HS-27A (cell line): ENCODE measurements around the gene PDK1.
A peak's percentile ranks its signal among the peaks of the same experiment; 100 is the strongest.
"Not testable (repeated sequence)": the region's sequence is repeated elsewhere in the genome, so short reads cannot be mapped to it uniquely, and the experiment has no call there.

ENCODE experiments used
- DNase-seq: peaks from one replicate; pipeline ENCODE4 v3.0.0-alpha.2; 2012; ENCODE audit warnings: low read depth, missing footprints

PDK1 gene

DNA sequence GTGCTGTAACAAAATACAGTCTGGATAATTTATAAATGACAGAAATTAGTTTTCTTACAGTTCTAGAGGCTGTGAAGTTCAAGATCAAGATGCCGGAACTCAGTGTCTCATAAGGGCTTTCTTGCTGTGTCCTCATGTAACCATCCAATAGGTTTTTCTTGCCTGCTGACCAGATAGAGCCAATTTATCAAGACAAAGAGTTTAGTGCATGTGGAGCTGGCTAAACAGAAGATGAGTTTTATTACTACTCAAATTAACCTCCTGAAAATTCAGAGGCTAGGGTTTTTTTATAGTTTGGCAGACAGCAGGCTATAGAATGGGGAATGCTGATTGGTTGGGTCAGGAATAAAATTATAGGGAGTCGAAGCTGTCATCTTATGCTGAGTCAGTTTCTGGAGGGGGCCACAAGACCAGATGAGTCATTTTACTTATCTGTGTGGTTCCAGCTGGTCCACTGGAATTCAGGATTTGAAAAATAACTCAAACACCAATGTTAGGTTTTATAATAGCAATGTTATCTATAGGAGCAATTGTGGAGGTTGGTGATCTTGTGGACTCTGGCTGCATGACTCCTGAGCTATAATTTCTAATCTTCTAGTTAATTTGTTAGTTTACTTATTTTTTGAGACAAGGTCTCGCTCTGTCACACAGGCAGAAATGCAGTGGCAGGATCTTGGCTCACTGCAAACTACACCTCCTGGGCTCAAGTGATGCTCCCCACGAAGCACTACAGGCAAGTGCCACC is 3.2 kb upstream of the PDK1 start:
- DNase-seq, result peak; percentile 39

DNA sequence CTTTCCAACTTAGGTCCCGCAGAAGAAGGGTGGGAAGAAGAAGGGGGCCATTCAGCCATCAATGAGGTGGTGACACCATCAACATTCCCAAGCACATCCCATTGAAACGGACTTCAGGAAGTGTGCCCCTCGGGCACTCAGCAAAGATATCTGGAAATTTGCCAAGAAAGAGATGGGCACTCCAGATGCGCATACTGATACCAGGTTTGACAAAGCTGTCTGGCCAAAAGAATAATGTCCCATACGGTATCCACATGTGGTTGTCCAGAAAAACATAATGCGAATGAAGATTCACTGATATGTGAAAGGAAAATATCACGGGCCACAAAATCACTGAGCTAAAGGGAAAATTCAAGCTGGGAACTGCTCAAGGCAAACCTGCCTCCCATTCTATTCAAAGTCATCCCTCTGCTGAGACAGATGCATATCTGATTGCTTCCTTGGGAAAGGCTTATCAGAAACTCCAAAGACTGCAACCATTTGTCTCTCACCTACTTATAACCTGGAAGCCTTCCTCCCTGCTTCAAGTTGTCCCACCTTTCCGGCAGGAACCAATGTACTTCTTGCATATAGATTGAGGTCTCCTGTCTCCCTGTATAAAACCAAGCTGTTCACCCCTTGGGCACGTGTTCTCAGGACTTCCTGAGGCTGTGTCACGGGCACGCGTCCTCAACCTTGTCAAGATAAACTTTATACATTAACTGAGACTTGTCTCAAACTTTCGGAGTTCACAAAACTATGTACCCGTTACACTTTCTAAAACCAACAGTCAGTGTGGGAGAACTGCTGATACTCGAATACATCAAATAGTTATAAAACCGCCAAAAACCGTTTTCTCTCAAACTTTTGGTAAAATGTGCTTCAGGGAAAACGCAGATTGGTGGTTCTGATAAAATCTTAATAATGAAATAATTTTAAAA is 1.3 kb upstream of the PDK1 start:
- no peak for DNase-seq

DNA sequence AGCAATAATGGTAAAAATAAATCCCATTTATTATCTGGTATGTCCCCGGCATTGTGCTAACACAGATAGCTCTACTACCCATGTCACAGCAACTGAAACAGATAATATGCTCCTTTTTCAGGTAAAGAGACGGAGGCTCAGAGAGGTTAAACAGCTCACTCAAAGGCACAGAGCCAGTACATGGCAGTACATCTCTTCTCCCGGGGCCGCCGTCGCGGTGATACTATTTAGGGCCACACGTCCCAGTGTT is 693 bp upstream of the PDK1 start:
- DNase-seq, result no peak

DNA sequence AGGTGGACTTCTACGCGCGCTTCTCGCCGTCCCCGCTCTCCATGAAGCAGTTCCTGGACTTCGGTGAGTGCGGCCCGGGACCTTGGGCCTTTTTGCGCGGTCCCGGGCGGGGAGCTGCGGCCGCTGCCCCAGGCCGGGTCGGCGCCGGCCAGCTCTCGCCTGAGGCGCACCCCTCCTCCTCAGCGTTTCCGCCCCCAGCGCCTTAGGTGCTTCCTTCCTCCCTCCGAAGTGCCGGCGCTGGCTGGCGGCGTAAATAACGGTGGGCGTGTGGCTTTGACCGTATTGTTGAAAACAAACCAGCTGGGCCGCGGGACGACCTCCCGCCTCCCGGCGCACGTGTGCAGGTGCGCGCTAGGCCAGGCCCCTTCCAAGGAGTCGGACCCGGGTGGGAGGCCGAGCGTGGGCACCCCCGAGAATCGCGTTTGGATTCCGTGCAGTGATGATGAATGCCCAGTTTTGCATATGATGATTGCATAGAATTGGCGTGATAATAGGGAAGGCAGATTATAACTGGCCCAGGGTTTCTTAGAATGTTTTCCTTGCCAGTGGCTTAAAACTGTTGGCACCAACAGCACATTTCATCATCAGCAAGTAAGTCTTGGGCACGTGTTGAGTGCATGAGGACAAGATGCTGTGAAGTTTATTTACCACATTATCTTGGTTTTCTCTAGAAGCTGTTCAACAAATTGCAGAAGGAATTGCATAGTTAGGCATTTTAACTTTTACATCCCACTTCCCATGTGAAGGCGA is 569 bp downstream of the PDK1 start:
- no peak for DNase-seq

DNA sequence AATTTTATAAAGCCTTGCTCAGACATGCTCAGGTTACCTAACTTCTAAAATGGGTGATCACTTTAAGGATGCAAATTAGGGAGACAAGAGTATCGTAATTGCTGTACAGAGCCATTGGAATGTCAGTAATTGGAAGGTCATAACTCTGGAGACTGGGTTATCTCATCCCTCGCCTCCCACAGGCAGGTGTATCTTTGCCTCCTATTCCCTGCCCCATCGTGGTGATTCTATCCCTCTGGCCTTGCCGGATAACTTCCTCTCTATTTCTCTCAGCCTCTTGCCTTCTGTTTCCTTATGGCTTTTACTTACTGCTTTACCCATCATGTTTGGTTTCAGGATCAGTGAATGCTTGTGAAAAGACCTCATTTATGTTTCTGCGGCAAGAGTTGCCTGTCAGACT is 2.5 kb downstream of the PDK1 start:
- DNase-seq, result no peak

DNA sequence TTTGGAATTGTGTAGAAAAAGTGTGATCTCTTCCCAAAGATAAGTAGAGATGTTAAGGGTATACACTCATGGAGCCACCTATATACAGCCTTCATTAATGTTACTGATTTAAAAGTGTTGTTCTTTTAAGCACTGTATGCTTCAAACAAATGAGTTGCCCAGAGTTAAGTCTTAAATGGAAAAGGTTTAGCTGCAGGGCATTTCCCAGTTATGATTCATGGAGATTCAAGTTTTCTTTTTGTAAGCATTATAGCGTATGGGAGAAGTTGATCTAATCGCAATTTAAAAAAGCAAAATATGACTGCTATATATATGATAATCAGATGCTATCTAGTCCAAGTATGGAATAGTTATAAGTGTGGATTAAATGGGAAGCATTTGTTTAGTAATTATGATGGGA is 4.8 kb downstream of the PDK1 start:
- DNase-seq, result no peak

DNA sequence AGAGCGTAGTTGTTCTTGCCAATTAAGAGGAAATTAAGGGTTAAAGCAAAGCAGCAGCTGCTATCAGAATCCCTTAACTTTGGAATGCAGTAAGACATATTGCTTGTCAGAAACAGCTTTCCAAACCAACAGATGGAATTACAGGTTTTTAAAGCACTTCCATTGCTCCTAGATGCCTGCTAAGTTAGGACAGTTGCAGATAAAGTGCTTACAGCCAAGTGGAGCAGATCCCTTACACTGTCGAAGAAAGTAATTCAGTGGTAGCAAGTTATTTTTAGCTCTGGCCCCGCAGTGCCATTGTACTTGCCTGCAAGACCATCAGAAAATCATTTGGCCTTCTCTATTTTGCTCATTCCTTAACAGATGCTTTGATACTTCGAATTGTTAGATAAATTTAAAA is 5.4 kb downstream of the PDK1 start:
- no peak for DNase-seq

DNA sequence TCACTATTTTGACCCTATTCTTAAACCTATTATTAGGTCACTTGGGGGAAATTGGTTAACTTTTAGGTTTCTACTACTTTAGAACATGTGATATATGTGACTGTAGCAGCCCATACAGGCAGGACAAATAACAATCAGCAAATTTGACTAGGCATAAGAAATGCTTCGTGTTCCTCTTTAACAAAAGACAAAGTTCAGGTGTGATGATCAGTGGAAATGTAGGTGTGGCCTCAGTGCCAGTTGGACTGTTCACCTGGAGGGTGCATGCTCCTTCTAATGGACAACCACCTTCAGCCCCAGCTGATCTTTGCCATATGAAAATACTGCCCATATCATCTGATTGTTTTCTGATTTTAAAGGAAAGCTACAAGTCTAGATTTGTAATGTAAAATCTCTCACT is 6.4 kb downstream of the PDK1 start:
- DNase-seq, result no peak

DNA sequence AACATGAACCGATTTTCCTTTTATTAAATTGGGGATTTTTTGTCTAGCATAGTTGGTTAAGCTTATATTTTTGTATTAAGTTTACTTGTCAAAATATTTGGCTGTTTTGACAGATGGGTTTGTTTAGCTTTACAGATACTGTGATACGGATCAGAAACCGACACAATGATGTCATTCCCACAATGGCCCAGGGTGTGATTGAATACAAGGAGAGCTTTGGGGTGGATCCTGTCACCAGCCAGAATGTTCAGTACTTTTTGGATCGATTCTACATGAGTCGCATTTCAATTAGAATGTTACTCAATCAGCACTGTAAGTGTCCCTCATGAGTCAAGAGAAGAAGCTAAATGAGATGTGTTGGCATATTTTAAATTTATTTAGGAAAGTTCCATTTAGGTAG is 8.5 kb downstream of the PDK1 start:
- no peak for DNase-seq

DNA sequence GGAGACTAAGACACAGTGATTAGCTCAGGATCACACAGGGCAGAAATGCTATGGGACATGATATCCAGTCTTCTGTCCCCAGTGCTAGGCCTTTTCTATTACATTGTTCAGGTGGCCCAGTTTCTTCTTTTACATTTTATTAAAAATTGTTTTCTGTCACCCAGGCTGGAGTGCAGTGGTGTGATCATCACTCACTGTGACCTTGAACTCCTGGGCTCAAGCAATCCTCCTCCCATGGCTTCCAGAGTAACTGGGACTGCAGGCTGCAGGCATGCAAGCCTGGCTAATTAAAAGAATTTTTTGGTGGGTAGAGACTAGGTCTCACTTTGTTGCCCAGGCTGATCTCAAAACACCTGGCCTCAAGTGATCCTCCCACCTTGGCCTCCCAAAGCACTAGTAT is 15.4 kb downstream of the PDK1 start:
- no peak for DNase-seq

DNA sequence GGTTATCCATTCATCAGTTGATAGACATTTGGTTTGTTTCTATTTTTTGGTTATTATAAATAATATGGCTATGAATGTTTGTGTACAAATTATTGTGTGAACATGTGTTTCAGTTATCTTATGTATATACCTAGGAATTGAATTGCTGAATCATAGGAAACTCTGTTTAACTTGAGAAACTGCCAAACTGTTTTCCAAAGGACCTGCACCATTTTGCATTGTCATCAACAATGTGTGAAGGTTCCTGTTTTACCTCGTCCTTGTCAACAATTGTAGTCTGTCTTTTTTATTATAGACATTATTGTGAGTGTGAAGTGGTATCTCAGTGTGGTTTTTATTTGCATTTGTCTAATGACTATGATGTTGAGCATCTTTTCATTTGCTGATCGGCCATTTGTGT is 17.1 kb downstream of the PDK1 start:
- DNase-seq, result no peak

DNA sequence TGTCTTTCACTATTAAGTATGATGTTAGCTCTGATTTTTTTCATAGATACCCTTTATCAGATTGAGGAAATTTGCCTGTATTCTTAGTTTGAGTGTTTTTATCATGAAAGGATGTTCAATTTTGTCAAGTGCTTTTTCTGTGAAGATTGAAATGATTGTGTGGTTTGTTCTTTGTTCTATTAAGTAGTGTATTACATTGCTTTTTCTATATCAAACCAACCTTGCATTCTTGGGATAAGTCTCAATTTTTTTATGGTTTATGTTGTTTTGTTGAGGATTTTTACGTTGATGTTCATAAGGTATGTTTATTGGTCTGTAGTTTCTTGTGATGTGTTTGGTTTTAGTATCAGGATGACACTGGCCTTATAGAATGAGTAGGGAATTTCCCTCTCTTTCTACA is 19.1 kb downstream of the PDK1 start:
- no peak for DNase-seq

DNA sequence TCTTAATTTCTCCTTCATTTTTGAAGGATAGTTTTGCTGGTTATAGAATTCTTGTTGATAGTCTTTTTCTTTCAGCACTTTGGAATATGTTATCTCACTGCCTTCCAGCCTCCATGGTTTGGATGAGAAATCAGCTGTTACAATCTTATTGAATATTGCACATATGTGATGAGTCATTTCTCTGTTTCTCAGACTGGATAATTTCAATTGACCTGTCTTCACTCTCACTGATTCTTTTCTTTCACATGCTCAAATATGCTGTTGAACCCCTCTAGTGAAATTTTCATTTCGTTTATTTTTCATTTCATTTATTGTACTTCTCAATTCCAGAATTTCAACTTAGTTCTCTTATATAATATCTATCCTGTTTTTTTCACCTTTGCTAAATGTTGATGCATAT is 22.2 kb downstream of the PDK1 start:
- DNase-seq, result no peak

DNA sequence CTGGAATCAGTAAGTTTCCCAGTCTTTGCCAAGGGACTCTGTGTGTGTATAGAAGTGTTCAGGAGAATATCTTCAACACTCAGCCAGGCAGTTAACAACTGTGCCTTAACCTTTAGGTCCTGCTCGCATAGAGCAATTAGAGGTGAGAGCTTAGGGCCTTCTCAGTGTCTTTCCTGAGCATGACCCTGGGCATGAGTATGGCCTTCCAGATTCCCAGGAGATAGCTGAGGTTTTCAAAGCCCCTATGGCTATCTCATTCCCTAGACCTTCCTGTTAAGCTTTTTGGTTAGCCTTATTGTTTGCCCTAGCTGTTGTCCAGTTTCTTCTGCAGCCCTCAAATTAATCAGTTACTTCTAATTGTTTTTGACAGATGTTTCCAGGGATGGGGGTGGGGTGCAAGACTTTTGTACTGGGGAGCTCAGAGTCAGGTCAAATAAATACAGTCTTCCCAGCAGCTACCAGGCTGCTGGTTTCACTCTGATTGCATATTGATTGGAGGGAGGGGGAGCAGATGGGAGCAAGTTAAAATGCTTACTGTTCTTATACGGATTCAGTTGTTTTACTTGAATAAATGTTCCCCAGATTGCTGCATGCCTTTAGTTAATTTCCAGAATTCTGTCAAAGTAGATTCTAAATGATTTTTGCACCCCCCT is 23.1 kb downstream of the PDK1 start:
- no peak for DNase-seq

DNA sequence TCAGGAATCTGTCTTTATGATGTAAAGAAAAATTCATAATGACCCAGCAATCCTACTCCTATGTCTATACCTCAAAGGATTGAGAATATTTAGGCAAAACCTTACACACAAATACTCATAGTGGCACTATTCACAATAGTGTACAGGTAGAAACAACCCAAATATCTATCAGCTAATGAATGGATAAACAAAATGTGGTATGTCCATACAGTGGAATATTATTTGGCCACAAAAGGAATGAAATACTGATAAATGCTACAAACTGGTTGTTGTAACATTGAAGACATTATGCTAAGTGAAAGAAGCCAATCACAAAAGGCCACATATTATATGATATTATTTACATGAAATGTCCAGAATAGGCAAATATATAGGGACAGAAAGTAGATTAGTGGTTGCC is 24.7 kb downstream of the PDK1 start:
- DNase-seq, result no peak

DNA sequence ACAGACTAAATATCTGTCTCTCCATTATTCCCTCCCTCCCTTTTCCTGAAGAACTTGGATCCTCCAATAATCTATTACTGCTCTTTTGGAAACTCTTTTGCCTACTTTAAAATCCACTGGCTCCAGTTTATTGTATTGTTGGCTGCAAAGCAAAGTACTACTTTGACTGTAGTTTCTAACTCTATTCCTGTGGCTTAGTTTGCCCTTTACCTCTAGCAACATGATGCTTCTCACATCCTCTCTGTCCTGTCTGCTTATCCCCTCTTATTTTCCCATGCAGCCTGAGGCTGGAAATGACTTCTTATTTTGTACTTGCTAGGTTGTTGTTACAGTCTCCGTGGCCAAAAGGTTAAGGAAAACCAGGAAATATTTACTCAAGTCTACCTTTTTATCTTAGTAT is 26.8 kb downstream of the PDK1 start:
- no peak for DNase-seq

DNA sequence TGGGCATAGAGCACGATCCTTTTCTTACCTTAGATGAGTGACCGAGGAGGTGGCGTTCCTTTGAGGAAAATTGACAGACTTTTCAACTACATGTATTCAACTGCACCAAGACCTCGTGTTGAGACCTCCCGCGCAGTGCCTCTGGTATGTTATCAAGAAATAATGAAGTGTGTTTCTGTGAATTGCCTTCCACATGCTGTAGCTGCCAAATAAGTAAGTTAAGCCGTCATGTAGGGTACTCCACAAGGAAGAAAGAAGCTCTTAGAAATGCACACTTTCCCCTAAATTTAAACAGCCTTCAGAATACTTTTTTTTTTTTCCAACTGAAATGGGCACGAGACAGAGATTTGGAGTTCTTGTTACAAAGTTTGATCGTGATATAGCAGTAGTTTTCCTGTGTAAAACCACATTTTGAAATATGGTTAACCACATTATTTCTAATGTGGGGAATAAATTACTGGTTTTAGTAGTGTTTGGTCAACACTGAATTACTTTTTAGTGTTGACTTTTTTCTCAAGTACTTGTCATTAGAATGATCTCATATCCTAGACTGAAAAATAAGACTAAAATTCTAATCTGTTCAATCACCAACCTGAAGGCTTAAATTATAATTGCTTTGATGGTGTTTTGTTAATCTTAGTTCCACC is 30.5 kb downstream of the PDK1 start:
- DNase-seq, result no peak

DNA sequence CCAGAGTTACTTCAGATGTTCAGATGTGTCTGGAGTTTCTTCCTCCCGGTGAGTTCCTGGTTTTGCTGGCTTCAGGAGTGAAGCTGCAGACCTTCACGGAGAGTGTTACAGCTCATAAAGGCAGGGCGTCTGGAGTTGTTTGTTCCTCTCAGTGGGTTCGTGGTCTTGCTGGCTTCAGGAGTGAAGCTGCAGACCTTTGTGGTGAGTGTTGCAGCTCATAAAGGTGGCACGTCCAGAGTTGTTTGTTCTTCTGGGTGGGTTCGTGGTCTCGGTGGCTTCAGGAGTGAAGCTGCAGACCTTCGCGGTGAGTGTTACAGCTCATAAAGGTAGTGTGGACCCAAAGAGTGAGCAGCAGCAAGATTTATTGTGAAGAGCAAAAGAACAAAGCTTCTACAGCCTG is 31.3 kb downstream of the PDK1 start:
- not testable (repeated sequence) for DNase-seq

DNA sequence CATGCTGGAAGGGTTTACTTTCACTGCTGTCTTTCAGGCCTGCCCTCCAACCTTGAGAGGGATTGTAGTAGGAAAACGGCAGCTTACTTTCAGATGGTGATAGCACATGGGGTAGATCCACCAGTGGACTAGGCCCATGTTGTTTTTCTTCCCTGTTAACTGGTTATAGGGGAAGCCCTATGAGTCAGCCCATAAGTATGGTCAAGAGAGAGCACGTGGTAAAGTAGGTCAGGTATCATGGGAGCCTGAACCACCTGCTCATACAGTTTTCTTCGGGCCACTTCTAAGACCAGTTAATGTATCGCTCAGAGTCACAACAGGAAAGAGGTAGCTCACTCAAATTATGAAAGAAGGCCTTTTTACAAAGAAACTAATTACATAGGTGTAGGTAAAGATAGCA is 33.0 kb downstream of the PDK1 start:
- DNase-seq, result no peak

DNA sequence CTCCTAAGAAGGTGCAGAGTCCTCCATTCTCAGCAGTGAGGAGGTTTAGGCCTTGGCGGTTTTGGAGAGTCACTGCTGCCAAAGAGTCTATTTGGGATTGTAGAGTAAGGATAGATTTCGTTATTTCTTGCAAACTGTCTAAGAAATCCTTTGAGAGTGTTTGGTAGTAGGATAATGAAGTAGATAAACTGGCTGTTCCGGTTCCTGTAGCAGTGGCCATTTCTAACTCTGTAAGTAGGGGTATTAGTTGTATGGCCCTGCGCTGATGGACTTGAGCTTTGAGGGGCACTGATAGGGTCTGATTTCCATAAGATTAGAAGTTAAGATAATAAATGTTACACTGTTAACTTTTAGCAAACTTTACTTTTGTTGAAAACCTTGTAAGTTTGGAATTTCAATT is 35.5 kb downstream of the PDK1 start:
- DNase-seq, result not testable (repeated sequence)

DNA sequence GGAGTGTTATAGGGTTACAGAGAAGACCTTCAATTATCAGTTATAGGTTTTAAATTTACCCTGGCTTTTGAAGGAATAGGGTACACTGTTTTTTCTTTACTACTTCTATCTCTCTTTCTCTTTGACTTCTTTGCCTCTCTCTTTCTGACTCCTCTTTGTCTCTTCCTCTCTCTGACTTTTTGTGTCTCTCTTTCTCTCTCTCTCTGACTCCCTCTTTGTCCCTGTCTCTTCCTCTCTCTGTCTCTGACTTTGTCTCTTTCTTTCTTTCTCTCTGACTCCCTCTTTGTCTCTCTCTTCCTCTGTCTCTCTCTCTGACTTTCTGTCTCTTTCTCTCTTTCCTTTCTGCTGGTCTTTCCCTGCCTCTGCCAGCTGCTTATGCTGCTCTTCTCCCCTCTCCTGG is 36.3 kb downstream of the PDK1 start:
- DNase-seq, result not testable (repeated sequence)

DNA sequence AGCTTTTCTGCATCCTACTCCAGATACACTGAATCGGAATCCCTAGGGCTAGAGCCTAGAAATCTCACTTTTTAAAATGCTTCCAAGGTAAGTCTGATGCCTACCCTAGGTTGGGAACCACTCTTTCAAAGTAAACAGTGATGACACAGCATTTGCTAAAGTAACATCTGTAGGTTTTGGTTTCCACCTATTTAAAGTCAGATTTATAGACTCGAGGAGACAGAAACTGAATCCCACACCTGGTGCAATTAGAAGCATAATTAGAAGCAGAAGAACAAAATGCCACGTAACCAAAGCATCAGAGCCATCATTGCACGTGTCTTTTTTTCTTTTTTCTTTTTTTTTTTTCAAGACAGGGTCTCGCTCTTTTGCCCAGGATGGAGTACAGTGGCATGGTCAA is 40.9 kb downstream of the PDK1 start:
- DNase-seq, result no peak
